Measurements from ENCODE around the gene QKI.
A peak's percentile ranks its signal among the peaks of the same experiment; 100 is the strongest.

The QKI gene

DNA sequence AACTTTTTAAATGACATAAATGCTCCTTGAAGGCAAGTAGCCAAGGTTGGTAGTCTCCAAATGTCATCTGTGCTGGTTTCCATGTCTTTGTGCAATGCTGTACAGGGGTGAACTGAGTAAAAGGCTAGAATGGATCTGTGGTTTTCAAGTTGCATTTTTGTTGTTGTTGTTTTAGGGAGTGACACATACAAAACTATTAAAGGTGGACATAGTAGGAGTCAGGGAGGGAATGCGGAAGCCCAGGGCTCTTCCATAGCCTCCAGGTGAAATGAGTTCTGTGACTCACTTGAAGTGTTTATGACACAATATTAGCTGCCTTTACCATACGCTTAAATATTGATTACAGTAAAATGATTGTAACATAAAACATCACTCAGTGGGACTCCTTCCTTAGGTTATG, 22.5 kb upstream of the QKI start:
- DNase-seq (ENCODE audit: low spot score): no peak

DNA sequence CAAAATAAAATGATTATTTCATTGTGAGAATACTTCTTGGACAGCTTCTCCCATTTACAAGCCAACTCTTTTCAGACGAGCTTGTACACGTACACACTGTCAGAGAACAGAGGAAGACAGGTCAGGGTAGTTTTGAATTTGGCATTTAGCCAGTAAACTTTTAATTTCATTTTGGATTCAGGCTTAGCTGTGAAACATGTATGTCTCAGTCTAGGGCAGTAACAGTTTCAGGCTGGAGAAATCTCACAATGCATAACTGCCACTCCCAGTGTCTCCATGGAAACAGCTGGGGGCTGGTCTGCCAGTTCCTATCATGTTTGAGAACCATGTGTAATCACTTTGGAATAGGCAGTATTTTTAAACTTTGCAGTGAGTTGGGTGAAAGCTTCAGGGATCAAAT, 22.0 kb upstream of the QKI start:
- no peak for DNase-seq (ENCODE audit: low spot score)

DNA sequence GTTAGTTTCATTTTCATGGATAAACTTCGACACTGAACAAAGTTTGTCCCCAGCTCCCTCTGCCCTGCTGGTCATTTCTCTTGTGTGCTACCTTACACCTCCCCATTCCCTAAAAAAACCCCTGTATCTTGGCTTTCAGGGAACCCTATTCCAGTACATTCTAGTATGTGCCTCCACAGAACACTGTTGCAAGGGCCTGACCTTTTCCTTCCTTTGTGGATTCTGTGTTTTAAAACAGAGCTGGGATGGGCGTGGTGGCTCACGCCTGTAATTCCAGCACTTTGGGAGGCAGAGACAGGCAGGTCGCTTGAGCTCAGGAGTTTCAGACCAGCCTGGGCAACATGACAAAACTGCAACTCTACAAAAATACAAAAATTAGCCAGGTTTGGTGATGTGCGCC, 20.6 kb upstream of the QKI start:
- DNase-seq (ENCODE audit: low spot score): no peak

DNA sequence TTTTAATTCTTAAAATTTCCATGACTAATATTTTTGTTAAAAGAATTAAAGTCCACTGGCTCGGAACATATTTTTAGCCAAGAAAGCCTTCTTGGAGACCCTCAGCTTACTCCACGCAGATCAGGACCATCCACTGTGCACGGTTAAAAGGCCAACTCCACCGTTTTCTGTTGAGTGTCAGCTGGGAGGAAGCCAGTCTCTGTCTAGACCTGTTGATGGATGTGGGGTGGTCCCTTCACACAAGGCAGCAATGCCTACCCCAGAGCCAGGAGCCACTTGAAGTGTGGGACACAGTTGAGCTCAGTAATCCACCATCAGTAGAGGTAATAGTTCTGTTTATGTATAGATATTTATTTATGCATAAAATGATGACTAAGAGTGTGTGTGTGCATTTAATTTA, 19.9 kb upstream of the QKI start:
- no peak for DNase-seq (ENCODE audit: low spot score)

DNA sequence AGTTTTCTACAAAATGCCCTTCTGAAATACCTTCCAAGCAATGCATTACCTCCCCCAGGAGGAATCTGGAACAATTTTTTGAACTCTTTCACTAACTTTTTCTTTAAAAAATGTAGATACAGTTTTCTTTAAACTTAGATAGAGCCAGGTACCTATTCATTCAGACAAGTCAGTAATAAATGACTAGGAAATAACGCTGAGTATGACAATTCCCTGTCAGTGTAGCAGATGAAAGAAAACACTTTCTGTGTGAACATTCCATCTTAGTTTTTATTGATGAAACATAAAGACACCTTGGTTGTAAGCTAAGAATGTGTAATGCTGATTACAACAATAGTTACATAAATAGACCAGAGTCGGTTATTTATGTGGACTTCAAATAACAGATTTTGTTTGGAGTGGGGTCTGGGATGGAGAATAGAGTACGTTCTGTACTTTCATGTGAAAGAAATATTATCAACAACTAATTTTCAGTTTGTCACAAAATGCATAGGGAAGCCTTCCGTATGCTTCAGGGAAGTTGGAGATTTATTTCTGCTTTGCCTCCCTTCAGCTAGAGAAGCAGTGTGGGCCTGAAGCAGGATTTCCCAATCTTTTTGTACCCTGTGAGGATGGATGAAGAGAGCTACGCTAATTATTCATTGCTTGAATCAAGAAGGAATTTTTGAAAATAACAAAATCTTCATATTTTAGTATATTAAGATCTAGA, 19.2 kb upstream of the QKI start:
- DNase-seq (ENCODE audit: low spot score): peak; percentile 48

DNA sequence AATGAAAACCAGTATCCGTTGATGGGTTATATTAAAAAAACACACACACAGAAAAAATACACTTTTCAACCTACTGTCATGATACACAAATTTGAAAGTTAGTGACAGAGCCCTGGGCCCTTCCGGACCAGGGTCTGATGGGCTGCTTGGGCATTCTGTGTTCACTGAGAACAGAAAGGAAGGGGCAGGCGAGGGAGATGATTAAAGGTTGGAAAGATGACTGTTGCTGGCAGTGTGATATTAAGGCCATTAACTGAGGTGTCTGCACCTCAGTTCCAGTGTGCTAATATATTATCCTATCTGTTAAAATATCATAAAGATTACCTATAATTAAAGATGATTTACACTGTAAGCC, 18.7 kb upstream of the QKI start:
- no peak for DNase-seq (ENCODE audit: low spot score)

DNA sequence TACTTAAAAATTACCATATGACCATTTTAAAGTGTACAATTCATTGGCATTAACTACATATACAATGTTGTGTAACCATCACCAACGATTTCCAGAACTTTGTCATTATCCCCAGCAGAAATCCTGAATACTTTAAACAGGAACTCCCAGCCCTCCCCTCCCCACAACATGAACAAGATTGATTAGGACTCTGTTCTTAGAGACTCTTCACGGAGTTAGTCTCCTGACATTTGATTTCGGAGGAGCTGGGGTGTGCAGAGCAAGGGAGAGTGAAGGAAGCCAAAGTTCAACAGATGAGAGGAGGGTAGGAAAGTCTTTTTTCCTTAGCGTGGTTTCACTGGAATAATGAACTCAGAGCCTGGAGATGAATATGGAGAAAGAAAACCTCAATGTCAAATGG, 17.2 kb upstream of the QKI start:
- no peak for DNase-seq (ENCODE audit: low spot score)

DNA sequence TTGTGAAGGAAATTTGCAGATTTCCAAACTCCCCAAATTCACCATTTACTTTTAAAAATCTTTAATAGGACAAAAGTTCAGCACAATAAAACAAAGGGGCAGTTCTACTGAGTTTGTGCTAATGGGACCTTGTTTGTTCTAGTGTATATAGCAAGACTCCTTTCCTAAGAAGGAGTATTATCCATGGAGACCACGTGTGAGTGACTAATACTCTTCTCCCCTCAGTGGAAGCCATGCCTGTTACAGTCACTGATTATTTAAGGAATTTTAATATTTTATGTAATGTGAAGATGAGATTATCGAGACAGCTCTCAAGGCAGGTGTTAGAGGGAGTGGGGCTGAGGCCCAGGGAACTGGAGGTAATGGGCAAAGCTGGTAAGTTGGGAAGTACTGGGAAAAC, 16.4 kb upstream of the QKI start:
- peak; percentile 67 for DNase-seq (ENCODE audit: low spot score)

DNA sequence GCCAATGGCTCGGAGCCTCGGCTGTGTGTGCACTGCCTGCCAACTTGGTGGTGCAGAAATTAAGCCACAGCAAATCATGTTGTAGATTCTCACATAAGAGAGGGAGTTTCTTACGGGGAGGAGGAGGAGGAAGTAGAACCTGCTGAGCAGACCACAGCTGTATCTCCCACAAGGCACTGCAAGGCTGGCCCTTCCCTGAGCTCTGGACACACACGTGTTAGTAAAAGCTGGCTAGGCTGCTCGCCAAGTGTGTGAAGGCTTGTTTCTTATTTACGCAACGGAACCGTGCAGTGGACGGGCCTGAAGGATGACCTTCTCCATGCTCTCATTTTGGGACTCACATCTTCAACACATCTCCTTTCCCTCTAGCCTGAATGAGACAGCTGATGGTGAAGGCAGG, 15.7 kb upstream of the QKI start:
- peak; percentile 83 for DNase-seq (ENCODE audit: low spot score)

DNA sequence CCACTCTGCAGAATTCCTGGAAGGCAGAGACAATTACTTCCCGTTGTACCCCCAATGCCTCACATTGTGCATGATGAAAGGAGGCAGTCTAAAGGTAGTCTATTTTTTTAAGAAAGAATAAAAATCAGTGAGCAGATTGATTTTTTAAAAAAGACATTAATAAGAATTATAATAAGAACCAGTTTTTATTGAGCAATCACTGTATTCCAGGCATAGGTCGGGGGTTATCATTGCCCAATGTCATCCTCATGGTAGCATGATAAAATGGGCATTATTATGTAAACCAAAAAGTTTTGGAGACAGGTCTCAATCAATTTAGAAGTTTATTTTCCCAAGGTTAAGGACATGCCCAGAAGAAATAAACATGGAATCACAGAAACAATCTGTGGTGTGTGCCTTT, 14.0 kb upstream of the QKI start:
- no peak for DNase-seq (ENCODE audit: low spot score)

DNA sequence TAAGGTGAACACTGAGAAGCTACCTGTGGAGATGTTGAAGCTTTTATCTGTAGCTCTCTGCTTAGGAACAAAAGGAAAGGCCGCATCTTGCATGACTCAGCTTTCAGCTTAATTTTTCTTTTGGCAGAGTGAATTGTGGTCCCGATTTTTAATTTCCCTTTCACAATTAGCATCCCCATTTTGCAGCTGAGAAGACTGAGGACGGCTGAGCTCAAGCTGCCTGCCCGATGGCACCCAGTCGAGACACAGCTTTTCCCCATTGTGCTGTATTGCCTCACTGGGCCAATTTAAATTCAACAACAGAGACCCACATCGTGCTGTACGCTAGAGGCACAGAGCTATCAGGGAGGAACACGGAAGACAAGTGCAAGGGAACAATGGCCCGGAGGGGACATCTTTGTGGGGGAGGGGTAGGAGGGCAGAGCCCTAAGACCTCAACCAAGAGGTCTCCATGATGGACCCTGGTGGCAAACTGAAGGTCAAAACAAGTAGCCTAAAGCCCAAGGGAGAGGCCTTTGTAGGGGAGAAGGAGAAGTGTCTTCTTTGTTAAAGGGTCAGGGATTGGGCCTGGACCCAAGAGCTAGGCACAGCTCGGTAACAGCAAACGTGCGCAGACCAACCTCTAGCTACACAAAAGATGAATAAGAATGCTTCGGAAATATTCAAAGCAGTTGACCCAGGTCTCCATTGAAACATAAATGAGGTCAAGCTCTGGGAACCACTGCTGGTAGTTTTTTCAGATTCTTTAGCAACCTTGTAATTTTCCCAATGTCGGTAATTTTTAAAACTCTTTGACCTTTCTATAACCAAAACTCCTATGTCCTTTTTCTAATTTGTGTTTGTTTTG, 13.3 kb upstream of the QKI start:
- DNase-seq (ENCODE audit: low spot score): no peak

DNA sequence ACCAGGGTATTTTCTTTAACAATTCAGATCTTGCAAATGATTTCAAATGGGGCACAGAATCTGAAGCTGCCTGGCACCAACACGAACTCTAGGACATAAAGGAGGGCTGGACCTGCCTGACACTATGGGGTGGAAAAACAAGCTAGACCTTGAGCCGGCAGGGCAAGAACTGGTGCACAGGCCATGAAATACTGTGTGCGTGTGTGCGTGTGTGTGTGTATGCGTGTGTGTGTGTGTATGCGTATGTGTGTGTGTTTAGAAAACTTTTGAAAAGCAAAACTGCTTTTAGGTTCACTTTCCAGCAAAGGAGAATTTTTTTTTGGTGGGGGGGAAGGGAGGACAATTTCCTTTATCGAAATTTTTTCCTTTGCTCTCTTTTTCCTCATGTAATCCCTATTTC, 11.9 kb upstream of the QKI start:
- DNase-seq (ENCODE audit: low spot score): no peak

DNA sequence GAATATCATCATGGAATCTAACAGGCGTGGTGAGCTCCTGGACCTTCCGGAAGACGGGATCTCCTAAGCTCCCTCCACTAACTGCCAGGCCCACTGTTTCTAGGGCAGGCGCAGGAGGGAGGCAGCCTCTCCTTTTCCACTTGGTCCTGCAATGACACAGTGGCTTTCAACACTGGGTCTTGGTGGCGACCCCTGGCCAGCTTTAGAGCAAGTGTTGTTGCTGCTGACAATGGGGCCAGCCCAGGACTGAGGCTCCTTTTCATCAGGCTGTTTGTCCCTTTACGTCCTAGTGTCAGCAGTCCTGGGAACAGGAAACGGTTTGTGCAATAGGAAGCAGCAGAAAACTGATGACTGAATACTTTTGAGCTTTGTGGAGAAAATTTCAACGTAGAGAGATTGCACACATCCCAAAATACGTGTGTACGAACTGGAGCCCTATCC, 9.7 kb upstream of the QKI start:
- peak; percentile 87 for DNase-seq (ENCODE audit: low spot score)

DNA sequence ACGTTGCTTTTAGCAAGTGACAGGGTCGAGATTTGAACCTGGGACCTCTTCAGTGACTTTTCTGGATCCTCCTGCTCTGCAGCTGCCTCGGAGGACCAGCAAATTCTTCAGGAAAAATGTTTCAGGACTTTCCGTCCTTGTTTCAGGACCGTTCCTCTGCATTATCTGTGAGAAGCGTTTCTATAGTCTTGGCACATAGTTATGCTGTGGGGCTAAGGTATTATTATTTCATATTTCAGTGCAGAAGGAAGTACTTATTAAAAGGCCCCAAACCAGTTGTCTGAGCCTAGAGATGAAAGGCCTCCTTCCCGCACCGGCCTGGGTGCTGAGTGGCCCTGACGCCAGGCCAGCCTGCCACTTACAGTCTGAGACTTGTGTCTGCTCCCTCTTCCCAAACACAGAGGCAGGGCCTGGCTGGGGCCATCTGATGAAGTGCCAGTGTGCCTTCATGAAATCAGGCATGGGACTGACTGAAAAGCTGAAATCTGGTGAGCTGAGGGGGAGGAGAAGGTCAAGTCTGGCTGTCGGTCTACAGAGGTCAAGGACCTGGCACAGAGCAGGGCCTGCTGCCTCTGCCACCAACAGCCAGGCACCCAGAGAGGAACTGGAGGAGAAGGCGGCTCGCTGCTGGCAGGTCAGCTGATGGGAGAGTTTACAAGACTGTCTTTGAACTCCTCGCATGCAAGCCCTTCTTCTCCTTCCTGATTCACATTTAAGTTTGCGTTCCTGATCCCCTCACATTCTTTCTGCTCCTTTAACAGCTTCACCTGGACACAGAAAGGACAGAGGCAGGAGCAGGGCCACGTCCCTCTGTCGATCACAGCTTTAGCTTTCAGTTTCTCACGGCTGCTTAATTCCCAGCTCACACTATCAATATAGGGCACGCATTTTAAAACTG, 8.9 kb upstream of the QKI start:
- DNase-seq (ENCODE audit: low spot score): peak; percentile 94

DNA sequence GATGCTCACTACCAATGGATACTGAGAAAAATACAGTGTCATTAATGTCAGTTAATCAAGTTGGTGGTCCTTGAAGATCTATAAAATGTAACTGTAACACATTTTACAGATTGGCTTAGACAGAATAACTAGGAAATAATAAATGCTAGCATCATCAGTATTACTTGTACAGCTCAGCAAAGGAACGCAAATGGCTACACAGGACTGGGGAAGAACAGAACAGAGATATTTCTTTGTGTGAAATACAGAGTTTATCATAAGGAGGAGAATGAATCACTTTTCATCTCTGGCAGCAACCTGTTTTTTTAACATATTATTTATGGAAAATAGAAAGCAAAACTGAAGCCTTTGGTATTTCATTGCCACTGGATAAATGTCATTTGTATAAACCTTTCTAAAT, 8.2 kb upstream of the QKI start:
- no peak for DNase-seq (ENCODE audit: low spot score)

DNA sequence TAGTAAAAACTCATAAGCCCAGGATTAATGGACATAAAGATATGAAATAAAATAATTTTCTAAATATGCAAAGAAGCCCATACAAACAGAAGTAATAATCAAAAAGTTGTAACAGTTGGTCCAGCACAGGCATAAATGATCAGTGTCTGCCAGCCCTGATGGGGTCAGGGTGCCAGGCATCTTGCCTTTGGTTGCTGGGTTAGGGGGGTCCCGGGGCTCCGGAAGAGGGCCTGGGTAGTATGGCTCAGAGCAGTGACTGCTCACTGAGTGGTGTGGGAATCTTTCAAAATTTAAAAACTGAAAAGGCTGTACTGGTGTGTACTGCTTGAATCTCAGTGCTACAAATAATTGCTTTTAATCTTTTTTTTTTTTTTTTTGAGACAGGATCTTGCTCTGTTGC, 7.7 kb upstream of the QKI start:
- no peak for DNase-seq (ENCODE audit: low spot score)

DNA sequence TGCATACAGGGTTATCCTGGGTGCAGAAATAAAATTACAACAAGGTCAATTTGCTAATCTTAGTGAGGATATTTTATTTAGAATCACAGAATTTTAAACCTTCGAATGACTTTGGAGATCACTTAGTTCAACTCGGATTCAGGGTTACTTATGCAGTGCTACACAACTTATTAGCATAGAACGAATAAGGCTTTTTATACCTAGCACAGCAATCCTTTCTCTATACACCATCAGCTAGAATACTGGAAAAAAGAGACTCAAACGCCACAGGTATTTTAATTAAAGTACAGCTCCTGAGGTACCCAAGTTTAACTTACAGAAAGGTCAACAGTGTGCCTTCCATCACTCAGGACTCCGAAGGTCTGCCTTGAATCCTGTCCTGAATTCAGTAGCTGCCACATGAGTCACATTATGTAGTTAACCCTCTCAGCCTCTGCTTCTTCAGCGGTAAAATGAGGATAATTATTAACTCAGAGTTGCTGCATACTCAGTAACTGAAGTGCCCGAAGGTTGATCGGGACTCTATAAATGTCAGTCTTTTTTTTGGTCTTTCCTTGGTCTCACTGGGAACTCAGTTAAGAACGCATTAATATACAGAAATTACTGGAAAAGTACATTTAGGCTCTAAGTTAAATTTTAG, 6.0 kb upstream of the QKI start:
- DNase-seq (ENCODE audit: low spot score): no peak

DNA sequence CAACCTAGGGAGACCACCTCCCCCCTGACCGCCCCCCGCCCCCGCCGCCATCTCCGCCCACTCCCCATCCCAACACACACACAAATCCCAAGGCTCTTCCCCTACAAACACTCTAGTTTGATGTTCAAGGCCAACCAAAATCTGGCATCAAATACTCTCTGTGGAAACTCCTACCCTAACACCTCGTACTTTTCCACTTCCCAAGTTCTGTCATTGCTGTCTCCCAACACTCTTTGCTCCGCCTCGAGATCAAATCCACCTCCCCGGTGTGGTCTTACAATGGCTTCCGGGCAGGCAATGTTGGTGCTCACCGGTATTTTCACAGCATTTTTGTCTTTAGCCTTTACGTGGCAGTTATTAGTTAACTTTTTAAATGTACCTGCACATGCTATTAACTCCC, 4.8 kb upstream of the QKI start:
- DNase-seq (ENCODE audit: low spot score): no peak

DNA sequence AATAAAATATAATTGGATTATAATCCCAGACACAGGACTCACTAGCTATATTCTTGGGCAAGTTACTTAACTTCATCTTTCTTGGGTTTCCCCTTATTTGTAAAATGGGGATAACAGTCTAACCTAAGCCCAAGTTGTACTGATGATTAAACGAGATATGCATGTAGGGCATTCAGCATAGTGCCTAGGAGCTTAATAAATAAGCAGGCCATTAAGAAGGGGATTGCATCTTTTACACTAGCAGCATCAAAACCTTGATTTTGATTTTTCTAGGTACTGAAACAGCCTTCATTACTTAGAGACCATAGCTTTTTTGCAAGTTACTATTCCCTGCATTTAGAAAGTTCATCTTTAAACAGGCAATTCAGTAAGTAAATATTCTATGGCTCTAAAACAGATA, 2.2 kb upstream of the QKI start:
- DNase-seq (ENCODE audit: low spot score): peak; percentile 65

DNA sequence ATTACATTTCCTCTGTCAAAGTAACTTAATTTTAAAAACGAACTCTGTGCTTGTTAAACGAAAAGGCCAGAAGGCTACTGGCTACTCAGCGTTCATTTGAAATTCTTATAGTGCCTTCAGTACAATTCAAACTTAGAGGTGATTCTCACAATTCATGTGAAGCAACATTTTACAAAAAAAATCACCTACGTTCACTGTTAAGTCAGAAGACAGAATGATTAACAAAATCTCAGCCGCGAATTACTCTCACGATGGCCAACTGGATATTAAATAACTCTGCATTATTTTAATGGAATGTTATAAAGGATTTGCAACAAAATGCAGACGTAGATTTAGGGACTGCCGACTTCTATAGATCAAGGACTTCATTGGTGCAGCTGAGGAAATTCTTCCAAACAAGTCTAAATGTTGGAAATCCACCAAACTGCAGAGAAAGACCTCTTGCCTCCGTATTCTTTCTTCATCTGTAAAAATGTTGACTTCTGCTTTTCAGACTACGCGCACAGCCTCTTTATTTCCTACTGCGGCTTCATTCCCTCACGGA, 1.6 kb upstream of the QKI start:
- no peak for DNase-seq (ENCODE audit: low spot score)

DNA sequence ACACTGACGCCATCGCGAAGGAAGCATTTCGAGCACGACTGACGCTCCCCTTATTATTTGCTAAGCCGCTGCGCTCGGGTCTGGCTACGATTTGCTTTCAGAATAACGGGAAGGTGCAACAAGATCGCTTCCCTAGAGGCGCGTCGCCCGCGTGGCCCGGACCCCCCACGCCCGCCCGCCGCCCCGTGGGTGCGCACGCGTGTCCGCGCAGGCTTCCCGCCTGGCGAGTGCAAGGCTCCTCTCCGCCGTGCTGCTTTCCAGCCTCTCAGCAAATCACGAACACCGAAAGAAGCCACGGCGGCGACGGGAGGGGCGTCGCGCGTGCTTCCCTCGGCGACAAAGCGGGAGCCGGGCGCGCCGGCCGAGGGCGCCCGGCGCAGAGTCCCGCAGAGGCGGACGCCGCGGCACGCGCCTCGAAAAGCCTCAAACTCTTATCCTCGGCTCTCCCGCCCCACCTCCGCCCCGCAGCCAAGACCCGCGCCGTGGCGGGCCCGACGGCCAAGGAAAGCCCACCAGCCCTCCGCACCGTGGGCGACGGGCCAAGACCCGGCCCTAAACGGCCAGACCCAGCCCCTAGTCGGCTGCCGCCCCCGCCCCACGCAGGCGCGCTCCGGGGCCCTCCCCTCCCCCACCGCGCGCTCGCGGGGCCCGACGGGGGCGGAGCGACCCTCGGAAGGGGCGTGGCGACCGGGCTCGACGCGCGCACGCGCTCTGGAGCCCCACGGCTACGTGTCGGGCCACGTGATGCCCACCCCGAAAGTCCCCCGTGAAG, 987 bp upstream of the QKI start:
- peak; percentile 91 for DNase-seq (ENCODE audit: low spot score)

Measured in pons (tissue), 1 donor.